LNCaP clone FGC (cell line): ENCODE measurements around the gene SPTB.

Experiments
- DNase-seq: peaks from one replicate; pipeline ENCODE4 v3.0.0-alpha.2; 2011; ENCODE audit warnings: low read depth
- H3K4me3 ChIP-seq: 2 replicates; pipeline ENCODE4 v1.5.1; 2011; ENCODE audit warnings: mild to moderate bottlenecking, low read depth, low read length, control low read depth
- TF ChIP-seq, protein P1 (sequence below): IDR thresholded peaks from 2 replicates; pipeline ENCODE4 v1.5.1; 2012; ENCODE audit warnings: mild to moderate bottlenecking; ENCODE audit not compliant: control insufficient read depth, insufficient read depth; ENCODE audit errors: extremely low read depth

Gene SPTB

DNA sequence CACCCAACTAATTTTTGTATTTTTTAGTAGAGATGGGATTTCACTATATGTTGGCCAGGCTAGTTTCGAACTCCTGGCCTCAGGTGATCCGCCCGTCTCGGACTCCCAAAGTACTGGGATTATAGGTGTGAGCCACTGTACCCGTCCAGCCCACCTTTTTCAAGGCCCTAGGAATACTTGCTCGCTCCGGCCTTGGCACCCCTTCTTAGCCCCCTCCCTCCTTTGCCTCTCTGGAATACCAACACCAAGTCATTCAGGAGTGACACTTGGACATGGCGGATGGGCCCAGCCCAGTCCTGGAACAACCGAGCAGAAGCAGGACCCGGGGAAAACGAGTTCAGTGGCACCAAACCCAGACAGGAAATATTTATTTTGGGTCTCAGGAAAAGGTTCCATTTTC, 146.4 kb downstream of the SPTB start:
- TF ChIP-seq, protein P1, sequence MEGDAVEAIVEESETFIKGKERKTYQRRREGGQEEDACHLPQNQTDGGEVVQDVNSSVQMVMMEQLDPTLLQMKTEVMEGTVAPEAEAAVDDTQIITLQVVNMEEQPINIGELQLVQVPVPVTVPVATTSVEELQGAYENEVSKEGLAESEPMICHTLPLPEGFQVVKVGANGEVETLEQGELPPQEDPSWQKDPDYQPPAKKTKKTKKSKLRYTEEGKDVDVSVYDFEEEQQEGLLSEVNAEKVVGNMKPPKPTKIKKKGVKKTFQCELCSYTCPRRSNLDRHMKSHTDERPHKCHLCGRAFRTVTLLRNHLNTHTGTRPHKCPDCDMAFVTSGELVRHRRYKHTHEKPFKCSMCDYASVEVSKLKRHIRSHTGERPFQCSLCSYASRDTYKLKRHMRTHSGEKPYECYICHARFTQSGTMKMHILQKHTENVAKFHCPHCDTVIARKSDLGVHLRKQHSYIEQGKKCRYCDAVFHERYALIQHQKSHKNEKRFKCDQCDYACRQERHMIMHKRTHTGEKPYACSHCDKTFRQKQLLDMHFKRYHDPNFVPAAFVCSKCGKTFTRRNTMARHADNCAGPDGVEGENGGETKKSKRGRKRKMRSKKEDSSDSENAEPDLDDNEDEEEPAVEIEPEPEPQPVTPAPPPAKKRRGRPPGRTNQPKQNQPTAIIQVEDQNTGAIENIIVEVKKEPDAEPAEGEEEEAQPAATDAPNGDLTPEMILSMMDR: no peak
- H3K4me3 ChIP-seq: no peak overlapping the region
- no peak for DNase-seq

DNA sequence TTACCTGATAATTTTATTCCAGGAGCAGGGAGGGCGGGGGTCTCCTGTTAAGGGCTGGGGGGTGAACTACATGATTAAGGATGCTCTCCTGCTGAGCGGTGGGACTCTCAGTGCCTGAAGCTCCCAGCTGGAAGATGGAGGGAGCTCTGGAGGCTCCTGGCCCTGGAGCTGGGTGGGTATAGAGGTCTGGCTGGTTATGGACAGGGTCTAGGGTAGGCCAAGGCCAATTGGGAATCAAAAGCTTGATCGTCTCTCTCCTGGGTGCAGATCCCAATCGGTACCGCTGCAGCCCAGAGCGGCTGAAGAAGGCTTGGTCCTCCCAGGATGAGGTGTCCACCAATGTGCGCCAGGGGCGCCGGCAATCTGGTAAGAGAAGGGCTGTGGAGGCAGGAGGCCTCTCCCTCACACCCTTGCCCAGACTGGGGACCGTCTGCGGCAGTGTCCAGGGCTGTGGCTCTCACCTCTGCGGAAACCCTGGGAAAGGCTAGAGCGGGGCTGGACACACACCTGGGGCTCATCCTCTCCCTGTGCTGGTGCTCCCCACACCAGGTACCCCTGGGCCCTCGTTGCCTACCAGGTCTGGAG, 147.1 kb downstream of the SPTB start:
- DNase-seq: no peak
- TF ChIP-seq, protein P1: no peak
- H3K4me3 ChIP-seq: no peak overlapping the region

DNA sequence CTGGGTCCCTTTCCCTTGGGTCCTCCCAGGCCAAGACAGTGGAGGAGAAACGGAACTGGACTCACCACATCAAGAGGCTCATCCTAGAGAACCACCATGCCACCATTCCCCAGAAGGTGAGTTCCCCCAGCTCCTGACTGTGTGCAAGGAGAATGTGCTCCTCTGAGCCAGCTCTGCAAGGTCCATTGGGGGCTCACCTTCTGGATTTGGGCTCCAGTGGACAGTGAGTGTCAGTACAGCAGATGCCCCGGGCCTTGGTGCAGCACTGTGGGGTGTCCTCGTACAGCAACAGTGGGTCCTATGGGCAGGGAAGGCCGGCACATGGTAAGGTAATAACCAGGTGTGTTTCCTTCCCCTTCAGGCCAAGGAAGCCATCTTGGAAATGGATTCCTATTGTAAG, 147.6 kb downstream of the SPTB start:
- TF ChIP-seq, protein P1: no peak
- no peak overlapping the region for H3K4me3 ChIP-seq
- DNase-seq: no peak

DNA sequence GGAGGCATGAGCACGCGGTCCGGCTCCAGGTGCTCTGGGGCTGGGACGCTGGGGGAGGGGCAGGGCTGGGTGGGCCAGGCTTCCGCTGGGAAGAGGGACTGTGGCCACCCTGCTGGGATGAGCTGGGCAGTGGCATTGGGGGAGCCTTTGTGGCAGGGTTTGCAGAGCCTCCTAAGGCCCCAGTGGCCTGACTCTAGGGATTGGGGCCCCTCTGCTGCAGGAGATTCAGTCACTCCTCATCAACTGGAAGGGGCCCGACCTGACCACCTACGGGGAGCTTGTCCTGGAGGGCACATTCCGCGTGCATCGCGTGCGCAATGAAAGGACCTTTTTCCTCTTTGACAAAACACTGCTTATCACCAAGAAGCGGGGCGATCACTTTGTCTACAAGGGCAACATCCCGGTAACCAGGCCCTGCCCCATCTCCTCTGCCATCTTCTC, 148.5 kb downstream of the SPTB start:
- DNase-seq: no peak
- no peak overlapping the region for H3K4me3 ChIP-seq
- TF ChIP-seq, protein P1: no peak

DNA sequence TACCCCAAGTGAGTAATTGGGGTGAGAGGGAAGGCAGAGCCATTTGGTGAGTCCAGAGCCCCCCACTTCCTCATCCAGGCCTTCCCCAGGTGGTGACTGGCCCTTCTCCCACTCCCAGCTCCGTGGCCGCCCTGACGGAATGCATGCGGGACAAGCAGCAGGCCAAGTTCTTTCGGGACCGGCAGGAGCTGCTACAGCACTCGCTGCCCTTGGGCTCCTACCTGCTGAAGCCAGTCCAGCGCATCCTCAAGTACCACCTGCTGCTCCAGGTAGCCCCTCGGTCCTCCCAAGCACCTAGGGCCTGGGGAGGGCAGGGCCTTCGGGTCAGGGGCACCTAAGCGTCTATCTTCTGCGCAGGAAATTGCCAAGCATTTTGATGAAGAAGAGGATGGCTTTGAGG, 149.0 kb downstream of the SPTB start:
- H3K4me3 ChIP-seq: no peak overlapping the region
- DNase-seq: no peak
- TF ChIP-seq, protein P1: no peak

DNA sequence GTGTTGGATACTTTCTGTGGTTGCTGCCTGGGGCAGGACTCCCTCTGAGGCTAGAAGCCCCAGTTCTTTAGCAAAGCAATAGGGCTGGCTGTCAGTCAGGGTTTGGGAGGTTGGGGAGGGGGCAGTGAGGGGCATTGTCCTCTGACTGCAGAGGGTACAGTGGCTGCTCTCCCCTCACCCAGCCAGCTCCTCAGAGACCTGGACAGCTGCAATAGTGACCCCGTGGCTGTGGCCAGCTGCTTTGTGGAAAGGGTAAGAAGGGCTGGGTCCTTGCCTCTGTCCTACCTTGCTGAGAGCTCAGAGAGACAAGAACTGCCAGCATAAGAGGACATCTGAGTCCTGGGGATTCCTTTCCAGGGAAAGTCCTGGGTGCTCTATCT, 149.7 kb downstream of the SPTB start:
- no peak overlapping the region for H3K4me3 ChIP-seq
- TF ChIP-seq, protein P1: no peak
- no peak for DNase-seq

DNA sequence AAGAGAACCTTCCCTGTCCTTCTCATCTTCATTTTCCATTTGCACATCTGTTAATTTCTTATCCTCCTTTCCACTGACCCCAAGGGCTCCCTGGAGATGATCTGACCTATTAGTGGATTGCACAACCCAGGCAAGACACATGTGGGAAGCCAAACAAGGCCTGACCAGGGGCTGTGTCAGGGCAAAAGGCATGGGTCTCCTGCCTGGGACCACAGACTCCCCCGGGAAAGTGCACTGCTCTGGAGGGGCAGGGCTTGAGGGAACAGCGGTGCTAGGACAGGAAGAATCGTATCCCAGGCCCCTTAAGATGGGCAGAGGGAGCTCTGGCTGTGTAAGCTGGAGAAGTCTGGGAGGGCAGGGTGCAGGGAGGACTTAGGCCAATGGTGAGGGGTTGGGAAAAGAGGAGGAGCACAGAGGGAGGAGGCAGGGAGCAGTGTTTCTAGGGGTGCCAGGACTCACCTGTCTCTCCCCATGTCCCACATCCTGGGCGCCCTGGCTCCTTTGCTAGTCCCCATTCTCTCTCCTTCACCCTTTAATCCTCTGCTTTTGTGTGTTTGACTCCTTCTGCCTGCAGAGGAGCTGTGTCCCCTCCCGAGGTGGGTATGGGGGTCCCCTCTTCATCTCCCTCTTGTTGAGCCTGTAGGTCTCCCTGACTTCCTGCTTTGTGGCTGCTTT, 150.2 kb downstream of the SPTB start:
- DNase-seq: no peak
- TF ChIP-seq, protein P1: no peak
- H3K4me3 ChIP-seq: no peak overlapping the region
